GM18502 (cell line): ENCODE measurements around the gene BDKRB2.

Source experiments
- ATAC-seq: cut with Tn5 transposase; IDR thresholded peaks from one replicate; pipeline ENCODE4 v1.9.1; 2021; ENCODE audit warnings: mild to moderate bottlenecking; ENCODE audit not compliant: unreplicated experiment, poor library complexity

Gene BDKRB2

GRCh38 chr14:96176275-96176674 lies 28.4 kb upstream of the BDKRB2 start:
- ATAC-seq: no peak

DNA sequence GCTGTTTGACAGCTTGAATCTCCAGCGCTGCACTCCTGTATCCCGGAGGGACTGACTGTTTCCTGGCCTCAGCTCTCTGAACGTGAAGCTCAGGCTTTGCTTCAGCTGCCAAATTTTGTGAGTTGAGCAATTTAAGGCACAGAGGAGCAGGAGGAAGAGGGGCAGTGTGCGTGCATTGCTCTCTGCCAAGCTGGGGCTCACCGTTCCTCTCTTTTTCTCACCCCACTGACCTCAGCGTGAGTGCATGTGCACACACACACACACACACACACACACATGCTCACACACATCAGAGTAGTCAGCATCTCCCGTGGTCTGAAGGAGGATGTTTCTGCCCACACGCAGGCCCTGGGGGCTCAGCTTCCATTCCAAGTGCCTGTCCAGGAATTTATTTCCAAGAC lies 27.8 kb upstream of the BDKRB2 start:
- ATAC-seq: no peak

- ATAC-seq: peak; percentile 74
These were observed 26.8 kb upstream of the BDKRB2 start for GRCh38 chr14:96177766-96178375.

- ATAC-seq: no peak
These were observed 25.9 kb upstream of the BDKRB2 start for GRCh38 chr14:96178461-96179321.

- no peak for ATAC-seq
These were observed 24.4 kb upstream of the BDKRB2 start for GRCh38 chr14:96180043-96180874.

DNA sequence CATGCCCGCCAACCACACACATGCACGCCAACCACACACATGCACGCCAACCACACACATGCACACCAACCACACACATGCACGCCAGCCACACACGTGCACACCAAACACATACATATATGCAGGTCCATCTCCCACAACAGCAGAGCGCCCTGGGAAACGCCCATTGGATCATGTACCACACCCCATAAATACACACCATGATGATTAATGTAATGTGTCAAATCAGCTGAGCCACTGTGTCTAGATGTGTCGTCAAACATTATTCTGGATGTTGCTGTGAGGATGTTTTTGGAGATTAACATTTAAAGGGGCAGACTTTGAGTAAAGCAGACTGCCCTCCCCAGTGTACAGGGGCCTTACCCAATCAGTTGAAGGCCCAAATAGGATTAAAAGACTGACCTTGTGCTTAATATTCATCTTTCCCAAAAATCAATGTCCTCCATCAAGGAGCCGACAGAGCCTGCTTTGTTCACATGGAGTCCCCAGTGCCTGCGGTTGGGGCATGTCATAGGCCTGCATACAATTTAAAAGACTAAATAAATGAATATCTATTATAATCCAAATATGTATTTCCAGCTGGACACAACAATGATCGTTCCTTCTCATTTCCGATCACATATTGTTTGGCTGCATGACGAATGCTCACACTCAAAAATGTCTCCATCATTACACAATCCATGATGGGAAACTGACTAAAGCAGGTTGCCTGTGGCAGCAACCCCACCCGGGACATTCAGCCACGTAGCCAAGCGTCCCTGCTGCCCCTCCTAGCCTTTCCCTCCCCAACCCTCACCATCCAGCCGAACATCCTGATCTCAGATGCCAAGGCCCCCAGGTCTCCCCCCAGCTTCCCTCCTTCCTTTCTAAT lies 23.2 kb upstream of the BDKRB2 start:
- ATAC-seq: no peak

GRCh38 chr14:96182546-96182945 lies 22.1 kb upstream of the BDKRB2 start:
- no peak for ATAC-seq

GRCh38 chr14:96184737-96185136 lies 19.9 kb upstream of the BDKRB2 start:
- no peak for ATAC-seq

DNA sequence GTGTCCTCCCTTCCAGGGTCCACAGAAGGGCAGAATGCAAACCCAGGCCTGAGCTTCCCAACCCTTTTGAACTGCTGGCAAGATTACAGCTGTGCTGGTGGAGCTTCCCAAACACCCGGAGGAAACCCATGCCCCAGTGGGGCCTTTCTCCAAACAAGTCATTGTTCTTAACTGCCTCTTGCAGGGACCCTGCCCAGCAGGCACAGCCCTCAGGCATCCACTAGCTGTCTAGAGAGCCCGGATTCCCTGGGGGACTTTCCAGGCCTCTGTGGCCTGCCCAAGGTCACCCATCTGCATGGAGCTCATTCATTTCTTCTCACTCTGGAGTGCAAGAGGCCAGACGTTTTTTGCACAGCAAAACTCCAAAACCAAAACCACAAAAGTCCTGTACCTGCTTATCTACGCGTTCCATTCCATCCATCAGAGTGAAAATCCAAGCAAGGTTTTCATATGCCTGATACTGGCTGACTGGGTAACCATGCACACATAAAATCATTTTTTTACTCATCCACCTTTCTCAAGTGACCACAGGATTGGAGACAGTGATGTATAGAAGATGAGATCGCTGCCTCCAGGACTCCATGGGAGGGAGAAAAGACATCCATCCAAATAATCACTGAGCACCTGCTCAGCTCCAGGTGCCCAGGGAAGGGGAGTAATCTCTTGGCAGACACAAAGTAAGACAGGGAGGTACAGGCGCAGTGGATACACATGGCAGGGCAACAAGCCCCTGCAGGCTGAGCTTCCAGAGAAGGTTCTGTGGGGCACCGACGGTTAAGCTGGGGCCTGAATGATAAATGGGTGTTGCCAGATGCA lies 17.2 kb upstream of the BDKRB2 start:
- no peak for ATAC-seq

DNA sequence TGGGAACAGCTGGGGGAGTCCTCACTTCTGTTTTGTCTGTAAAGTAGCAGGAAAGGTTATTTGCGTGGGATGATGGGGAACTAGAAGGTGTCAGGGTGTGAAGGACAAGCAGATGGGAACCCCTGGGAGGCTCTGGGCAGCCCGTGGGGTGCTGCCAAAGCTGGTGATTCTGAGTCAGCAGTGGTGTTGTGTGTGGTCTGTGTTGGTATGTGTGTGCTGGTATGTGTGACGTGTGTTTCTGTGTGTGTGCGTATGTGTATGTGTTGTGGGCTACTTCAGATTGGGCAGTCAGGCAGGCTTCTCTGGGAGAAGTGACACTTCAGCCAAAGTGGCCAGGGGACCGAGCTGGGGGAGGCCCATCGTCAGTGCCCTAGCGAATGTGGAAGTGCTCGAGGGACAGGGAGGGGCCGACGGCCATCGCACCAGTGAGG lies 15.3 kb upstream of the BDKRB2 start:
- no peak for ATAC-seq

GRCh38 chr14:96191353-96191752 lies 13.3 kb upstream of the BDKRB2 start:
- ATAC-seq: no peak

GRCh38 chr14:96191841-96192462 lies 12.7 kb upstream of the BDKRB2 start:
- ATAC-seq: no peak

GRCh38 chr14:96192975-96193805 lies 11.4 kb upstream of the BDKRB2 start:
- no peak for ATAC-seq

DNA sequence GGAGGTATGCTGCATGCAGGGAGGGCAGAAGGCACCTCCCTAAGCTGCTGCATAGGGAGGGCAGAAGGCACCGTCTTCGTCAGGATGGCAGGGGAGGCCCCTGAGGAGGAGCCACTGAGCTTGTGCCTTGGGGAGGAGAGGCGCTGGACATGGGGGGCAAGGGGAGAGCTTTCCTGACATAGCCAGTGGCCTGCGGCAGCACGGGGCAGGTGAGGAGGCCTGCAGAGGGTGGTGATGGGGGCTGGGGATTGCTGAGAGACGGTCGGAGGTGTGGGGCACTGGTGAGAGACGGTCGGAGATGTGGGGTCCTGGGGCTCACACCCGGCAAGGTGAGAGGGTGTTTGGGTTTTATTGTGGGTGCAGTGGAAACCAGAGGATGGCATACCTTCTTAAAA lies 10.4 kb upstream of the BDKRB2 start:
- ATAC-seq: no peak

DNA sequence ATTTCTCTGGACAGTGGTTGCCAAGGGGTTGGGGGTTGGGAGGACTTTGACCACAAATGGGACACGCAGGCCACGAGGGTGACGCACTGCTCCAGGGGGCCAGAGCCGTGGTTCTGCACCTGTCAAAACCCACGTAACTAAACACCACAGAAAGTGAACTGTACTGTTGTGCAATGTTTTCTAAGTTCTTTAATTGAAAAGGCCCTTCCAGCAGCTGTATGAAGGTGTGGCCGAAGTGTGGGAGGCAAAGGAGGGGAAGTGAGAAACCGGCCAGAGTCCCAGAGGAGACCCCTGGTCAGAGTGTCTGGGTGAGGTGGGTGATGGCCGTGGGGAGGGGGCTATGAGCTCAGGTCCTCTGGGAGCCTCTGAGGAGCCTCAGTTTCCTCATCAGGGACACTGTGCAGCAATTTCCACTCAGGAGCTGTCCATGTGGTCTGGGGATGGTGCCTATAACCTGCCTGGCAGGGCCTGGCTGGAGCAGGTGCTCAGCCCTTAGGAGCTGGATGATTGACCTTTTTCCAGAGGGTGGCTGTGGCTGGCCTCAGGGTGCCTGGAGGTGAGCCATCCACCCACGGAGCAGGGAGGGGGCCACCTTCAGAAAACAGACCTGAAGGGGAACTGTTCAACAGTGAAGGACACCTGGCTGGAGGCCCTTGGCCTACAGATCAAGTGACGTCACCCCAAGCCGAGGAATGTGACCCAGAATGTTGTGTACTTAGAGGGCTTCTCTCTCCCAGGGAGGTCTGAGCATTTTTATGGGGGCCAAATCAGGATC lies 9.8 kb upstream of the BDKRB2 start:
- no peak for ATAC-seq

DNA sequence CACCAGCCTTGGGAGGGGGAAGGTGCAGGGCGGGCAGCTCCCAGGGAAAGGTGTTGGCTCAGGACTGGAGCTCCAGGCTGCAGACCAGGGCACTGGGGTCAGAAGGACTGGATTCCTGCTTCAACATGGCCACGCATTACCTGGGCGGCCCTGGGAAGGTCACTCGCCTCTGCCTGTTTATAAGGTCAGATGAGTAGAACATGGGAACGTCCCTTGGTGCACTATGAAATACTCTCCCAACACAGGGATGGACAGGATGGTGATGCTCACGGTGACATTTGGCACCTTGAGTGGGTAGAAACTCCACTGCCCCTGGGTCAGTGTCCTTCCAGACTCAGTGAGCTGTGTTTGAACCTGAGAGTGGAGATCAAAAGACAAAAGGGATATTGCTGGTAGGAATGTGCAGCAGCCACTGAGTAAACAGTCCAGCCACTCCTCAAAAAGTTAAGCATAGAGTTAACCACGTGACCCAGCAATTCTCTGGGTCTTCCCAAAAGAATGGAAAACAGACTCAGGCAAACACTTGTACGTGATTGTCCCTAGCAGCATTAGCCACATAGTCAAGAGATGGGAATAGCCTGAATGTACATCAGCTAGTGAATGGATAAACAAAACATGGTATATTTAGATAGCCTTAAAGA lies 9.1 kb upstream of the BDKRB2 start:
- ATAC-seq: no peak
